HG03025 (cell line): ENCODE results near the gene CCDC63.

Experiments
- ATAC-seq: cut with Tn5 transposase; IDR thresholded peaks from one replicate; pipeline ENCODE4 v1.9.1; 2021; ENCODE audit warnings: mild to moderate bottlenecking, moderate library complexity; ENCODE audit not compliant: unreplicated experiment, low FRiP score

CCDC63 gene

DNA sequence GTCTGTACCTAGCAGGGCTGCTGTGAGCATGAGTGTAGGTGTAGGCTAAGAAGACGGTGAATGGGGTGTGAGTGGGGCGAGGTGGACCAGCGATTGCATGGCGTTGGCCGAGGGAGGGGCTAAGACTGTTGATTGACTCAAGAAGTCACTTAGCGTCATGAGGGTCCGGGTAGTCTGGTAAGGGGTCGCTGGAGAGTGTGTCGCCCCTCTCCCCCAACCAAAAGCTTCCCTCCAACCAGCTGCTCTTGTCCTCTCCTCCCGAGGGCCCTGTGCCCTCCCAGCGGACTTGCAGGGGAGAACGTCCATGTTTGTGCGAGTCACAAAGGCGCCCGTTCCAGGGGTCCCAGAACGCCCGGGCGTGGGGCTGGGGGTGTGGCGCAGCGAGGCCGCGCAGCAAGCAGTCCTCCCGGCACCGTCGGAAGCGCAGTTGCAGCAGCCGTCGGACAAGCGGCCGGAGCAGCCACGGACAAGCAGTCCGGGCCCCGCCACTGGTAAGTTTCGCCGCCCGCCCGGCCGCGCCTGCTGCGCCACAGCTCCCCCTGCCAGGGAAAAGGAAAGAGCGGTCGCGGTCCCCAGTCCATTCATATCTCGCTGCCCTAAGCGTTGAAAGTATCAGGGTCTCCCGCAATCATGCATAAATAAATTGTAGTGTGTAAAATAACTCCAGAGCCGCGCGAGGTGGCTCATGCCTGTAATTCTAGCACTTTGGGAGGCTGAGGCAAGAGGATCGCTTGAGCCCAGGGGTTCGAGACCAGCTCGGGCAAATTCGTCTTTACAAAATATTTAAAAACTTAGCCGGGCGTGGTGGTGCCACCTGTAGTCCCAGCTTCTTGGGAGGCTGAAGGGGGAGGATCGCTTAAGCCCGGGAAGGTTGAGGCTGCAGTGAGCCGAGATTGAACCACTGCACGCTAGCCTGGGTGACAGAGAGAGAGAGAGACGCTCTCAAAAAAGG lies at the start of gene CCDC63:
Gene CCDC63 (plus strand): TSS at position 373 of the 952 bp plus-strand sequence. CDS start 5,968 bp downstream, outside the sequence.
- no peak for ATAC-seq

GRCh38 chr12:110798461-110798860 lies 48.3 kb upstream of the CCDC63 start:
- no peak for ATAC-seq

DNA sequence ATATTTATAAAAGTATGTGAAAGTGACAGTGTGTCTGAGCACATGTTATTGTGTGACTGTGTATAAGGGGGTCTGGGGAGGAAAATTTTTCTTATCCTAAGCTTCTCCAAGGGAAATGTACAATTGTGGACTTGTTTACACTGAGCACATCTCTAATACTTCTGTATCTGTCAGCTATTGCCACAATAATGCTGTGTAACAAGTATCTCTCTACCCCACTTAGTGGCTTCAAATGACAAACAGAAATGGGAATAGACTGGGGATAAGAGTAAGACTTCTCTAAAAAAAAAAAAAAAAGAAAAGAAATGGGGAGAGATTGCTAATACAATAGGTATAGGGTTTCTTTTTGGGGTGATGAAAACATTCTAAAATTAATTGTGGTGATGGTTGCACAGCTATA lies 44.3 kb upstream of the CCDC63 start:
- ATAC-seq, result no peak

- no peak for ATAC-seq
Observed at GRCh38 chr12:110804406-110804805, 42.4 kb upstream of the CCDC63 start.

GRCh38 chr12:110807640-110808039 lies 39.1 kb upstream of the CCDC63 start:
- ATAC-seq, result no peak

GRCh38 chr12:110809149-110809548 lies 37.6 kb upstream of the CCDC63 start:
- no peak for ATAC-seq

- no peak for ATAC-seq
Observed at GRCh38 chr12:110811972-110812371, 34.8 kb upstream of the CCDC63 start.

DNA sequence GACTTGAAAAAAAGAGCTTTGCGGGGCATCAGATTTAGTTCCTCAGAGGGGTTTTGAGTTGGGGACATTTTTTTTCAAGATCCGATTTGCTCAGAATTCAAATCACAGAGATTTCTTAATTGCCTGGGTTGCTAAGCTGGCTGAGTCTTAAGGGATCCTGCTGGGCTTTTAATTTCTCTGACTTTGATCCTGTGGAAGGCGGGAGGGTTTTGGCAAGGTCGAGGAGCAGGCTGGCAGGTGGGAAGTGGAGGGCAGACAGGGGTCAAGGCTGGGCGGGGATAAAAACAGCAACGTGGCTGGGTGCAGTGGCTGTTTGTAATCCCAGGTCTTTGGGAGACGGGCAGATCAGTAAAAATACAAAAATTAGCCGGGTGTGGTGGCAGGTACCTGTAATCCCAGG lies 33.5 kb upstream of the CCDC63 start:
- ATAC-seq, result no peak

DNA sequence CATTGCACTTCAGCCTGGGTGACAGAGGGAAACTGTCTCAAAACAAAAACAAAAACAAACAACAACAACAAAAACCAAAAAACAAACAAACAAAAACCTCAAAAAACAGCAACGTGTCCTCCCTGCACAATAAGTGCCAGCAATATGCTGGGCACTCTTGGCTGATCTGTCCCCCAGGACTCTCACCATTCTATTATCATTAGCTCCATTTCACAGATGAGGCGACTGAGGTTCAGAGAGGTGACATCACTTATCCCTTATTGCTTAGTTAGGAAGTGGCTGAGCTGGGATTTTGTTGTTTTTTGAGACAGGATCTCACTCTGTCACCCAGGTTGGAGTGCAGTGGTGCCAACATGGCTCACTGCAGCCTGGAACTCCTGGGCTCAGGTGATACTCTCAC lies 33.0 kb upstream of the CCDC63 start:
- no peak for ATAC-seq

- ATAC-seq, result no peak
Observed at GRCh38 chr12:110816248-110816647, 30.5 kb upstream of the CCDC63 start.

- no peak for ATAC-seq
Observed at GRCh38 chr12:110816779-110817178, 30.0 kb upstream of the CCDC63 start.

GRCh38 chr12:110818511-110818910 lies 28.3 kb upstream of the CCDC63 start:
- no peak for ATAC-seq

GRCh38 chr12:110819150-110819549 lies 27.6 kb upstream of the CCDC63 start:
- ATAC-seq, result no peak

DNA sequence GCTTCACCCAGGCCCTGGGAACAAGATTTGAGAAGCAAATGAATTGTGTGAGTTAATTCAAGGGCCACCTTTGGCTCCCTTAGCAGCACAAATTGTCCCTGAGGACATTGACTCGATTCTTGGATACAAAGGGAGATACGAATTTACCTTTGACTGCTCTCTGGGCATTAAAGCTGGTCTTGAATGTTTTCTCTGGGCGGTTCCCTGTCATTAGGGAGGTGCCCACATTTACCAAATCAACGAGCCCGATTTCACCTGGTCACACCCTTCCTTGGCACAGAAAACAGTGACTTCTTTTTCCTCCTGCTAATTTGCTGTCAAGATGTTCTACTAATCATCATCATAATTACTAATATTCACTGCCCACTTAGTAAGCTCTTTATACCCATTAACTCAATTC lies 27.1 kb upstream of the CCDC63 start:
- no peak for ATAC-seq

DNA sequence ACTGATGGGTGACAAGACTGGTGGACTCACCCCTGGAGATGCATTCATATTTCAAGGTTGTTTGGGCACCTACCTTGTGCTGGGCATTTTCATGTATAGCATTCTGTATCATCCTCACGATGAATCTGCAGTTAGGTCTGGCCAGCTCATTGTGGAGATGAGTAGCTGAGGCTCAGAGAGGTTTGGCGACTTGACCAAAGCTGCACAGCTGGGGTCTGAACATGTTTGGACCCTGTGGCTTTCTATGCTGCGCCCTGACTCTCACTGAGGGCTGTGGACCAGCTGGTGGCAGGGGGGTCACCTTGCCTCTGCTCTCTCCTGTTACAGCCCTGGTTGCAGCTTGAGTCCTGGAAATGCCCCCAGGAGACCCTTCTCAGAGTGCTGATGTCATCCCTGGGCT lies 24.9 kb upstream of the CCDC63 start:
- no peak for ATAC-seq

DNA sequence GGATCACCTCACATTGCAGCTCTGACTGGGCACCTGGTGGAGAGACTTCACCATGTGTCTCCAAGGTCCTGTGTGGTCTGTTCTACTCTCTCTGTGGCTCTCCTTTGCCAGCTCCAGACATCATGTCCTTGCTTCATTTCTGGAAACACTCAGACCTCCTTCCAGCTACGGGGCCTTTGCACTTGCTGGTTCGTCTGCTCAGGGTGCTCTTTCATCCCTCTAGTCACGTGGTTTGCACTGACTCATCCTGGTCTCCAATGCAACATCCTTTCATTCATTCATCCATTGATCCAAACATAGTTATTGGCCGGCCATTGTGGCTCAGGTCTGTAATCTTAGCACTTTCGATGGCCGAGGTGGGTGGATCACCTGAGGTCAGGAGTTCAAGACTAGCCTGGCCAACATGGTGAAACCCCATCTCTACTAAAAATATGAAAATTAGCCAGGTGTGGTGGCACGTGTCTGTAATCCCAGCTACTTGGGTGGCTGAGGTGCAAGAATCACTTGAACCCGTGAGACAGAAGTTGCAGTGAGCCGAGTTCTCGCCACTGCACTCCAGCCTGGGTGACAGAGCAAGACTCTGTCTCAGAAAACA lies 23.9 kb upstream of the CCDC63 start:
- ATAC-seq, result no peak

DNA sequence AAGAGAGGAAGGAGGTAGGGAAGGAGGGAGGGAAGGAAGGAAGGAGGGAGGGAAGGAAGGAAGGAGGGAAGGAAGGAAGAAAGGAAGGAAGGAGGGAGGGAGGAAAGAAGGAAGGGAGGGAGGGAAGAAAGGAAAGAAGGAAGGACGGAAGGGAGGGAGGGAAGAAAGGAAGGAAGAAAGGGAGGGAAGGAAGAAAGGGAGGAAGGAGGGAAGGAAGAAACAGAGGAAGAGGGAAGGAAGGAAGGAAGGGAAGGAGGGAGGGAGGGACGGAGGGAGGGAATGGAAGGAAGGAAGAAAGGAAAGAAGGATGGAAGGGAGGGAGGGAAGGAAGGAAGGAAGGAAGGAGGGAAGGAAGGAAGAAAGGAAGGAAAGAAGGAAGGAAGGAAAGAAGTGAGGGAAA lies 22.4 kb upstream of the CCDC63 start:
- ATAC-seq, result no peak

GRCh38 chr12:110825530-110825929 lies 21.3 kb upstream of the CCDC63 start:
- ATAC-seq, result no peak

DNA sequence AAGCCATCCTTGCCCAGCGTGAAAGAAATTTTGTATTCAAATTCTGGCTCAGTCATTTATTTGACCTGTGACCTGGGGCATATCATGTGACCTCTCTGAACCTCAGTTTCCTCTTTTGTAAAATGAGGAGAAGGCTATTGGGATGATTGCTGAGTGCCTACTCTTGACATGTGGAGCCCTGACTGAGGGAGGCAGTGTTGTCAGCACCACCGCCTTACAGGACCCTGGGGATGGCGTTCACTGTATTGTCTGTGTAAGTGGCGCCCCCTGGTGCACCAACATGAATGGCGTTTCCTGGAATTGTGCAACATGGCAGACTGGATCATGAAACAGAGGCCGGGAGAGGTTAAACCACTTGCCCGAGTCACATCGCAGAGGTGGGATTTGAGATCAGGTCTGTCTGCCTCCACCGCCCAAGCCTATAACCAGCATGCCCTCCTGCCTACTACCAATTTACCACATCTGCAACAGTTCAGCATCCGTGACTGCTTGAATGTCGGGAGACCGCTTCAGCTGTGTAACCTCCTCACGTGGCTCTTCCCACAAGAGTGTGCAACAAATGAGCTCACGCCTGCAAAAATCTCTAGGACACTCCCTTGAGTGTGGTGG lies 20.1 kb upstream of the CCDC63 start:
- no peak for ATAC-seq

- no peak for ATAC-seq
Observed at GRCh38 chr12:110829308-110829707, 17.5 kb upstream of the CCDC63 start.

- ATAC-seq, result no peak
Observed at GRCh38 chr12:110836291-110836690, 10.5 kb upstream of the CCDC63 start.
